ENCODE data around the gene ARVCF. TPM values are rescaled to one million over a fixed set of nuclear protein-coding genes. Genes with fewer than 3 reads are reported as not detected.

Gene ARVCF
- total RNA-seq, 3 donors from 2014 or later = 11.2 to 15.3 (median 15.1) TPM

DNA sequence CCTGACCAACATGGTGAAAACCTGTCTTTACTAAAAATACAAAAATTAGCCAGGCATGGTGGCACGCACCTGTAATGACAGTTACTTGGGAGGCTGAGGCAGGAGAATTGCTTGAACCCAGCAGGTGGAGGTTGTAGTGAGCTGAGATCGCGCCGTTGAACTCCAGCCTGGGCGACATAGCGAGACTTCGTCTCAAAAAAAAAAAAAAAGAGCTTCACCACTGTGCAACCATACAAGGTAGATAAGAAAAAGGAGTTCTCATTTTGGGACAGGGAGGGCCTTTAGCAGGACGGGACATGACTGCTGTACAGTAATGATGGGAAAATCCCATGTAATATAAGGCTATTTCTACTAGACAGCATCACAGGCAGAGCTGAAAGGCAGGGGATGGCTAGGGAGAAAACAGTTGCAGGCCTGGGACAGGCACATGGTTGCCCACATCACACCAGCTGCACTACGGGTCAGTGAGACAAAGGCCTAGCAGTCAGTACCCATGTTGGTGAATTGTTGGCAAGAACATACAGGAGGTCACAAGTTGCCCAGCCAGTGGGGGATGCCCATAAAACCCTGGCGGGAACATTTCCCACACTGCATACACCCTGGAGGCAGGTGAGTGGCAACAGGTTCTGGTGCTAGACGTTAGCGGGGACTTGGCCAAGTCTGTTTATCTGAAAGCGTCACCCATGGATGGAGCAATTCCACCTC, 9.7 kb upstream of the ARVCF start:
- ATAC-seq = no peak
- intact Hi-C loops (cut with DNase I, micrococcal nuclease) = no loop called here
- Histone ChIP-seq H3K36me3 (ENCODE audit: low read depth) (no peaks in the 10 kb centered on the region), H3K9me3 (no peaks in the 10 kb centered on the region), H3K4me1 (ENCODE audit: low read depth) (peaks cover 10% of the 10 kb centered on the region), H3K4me3 (no peak overlapping the region)
- peak in 1 of 3 donors; percentile 3 for DNase-seq
- TF ChIP-seq, protein P1, sequence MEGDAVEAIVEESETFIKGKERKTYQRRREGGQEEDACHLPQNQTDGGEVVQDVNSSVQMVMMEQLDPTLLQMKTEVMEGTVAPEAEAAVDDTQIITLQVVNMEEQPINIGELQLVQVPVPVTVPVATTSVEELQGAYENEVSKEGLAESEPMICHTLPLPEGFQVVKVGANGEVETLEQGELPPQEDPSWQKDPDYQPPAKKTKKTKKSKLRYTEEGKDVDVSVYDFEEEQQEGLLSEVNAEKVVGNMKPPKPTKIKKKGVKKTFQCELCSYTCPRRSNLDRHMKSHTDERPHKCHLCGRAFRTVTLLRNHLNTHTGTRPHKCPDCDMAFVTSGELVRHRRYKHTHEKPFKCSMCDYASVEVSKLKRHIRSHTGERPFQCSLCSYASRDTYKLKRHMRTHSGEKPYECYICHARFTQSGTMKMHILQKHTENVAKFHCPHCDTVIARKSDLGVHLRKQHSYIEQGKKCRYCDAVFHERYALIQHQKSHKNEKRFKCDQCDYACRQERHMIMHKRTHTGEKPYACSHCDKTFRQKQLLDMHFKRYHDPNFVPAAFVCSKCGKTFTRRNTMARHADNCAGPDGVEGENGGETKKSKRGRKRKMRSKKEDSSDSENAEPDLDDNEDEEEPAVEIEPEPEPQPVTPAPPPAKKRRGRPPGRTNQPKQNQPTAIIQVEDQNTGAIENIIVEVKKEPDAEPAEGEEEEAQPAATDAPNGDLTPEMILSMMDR (IDR thresholded peaks at IDR 0.05) = no peak

GRCh38 chr22:20025401-20026203, 9.0 kb upstream of the ARVCF start:
- Histone ChIP-seq H3K9me3 (no peaks in the 10 kb centered on the region), H3K4me1 (ENCODE audit: low read depth) (peaks cover 10% of the 10 kb centered on the region), H3K36me3 (ENCODE audit: low read depth) (no peaks in the 10 kb centered on the region), H3K4me3 (no peak overlapping the region)
- peak in 1 of 3 donors; percentile 39 for DNase-seq
- intact Hi-C loops (cut with DNase I, micrococcal nuclease) = no loop called here
- TF ChIP-seq, protein P1 (IDR thresholded peaks at IDR 0.05) = no peak
- no peak for ATAC-seq

DNA sequence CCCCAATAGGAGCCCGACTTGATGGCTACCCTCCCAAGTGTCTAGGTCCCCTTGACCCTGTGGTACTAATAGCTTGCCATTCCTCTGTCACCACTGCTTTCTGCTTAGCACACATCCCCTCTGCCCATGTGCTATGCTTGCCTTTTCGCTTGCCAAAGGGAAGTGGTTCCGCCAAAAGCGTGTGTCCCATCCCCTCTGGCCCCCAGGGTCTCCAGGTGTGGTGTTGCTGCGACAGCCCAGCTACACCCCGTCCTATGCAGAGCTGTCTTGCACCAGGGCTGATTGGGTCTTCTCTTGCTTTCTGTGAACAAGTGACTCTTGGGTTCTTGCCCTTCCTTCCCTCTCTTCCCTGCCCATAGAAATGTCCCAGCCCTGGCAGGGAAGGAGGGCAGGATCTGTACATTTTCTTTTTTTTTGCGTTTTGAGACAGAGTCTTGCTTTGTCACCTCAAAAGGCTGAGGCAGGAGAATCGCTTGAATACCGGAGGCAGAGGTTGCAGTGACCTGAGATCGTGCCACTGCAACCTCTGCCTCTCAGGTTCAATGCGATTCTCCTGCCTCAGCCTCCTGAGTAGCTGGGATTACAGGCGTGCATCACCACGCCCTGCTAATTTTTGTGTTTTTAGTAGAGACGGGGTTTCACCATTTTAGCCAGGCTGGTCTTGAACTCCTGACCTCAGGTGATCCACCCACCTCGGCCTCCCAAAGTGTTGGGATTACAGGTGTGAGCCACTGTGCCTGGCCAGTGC, 8.2 kb upstream of the ARVCF start:
- Histone ChIP-seq H3K4me1 (ENCODE audit: low read depth) (peaks cover 10% of the 10 kb centered on the region), H3K4me3 (no peak overlapping the region), H3K9me3 (no peaks in the 10 kb centered on the region), H3K36me3 (ENCODE audit: low read depth) (no peaks in the 10 kb centered on the region)
- TF ChIP-seq, protein P1 (IDR thresholded peaks at IDR 0.05) = no peak
- DNase-seq (peak in 1 of 3 donors; percentile 12), ATAC-seq (no peak)
- intact Hi-C loops (cut with DNase I, micrococcal nuclease) = no loop called here

GRCh38 chr22:20024225-20024624, 7.6 kb upstream of the ARVCF start:
- intact Hi-C loops (cut with DNase I, micrococcal nuclease) = no loop called here
- H3K4me3 ChIP-seq = no peak overlapping the region
- no peaks in the 10 kb centered on the region for H3K9me3 ChIP-seq
- H3K36me3 ChIP-seq (ENCODE audit: low read depth) = no peaks in the 10 kb centered on the region
- H3K4me1 ChIP-seq (ENCODE audit: low read depth) = peaks cover 10% of the 10 kb centered on the region
- ATAC-seq (no peak), DNase-seq (peak in 1 of 3 donors; percentile 43)
- TF ChIP-seq, protein P1 (IDR thresholded peaks at IDR 0.05) = no peak

DNA sequence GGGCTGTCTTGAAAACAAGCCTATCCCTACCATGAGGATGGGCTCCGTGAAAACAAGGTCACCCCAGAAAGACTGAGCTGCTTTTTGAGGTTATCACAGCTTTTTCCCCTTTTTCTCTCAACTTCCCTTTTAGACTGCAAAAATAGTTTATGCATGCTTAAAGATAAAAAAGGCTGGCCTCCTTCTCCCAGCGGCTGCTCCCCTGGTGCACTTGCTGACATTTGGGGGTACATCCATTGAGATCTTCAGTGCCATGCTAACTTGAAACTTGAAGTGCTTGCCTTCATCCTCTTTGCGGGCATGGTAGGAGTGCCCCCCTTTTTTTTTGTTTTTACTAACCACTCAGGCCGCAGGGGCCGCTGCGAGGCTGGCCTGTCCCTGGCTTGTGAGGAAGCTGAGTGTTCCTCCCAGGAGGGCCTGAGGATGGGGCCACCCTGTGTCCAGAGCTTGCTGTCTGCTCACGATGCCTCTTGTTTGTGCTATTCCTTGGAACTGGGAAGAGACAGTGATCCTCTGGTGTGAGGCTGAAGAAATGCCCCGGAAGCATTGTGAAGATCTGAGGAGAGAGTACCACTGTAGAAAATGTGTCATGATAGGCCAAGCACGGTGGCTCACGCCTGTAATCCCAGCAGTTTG, 6.5 kb upstream of the ARVCF start:
- TF ChIP-seq, protein P1 (IDR thresholded peaks at IDR 0.05) = no peak
- no peaks in the 10 kb centered on the region for H3K9me3 ChIP-seq
- peaks cover 10% of the 10 kb centered on the region for H3K4me1 ChIP-seq (ENCODE audit: low read depth)
- H3K36me3 ChIP-seq (ENCODE audit: low read depth) = no peaks in the 10 kb centered on the region
- ATAC-seq = no peak
- peak in 1 of 3 donors; percentile 15 for DNase-seq
- no peak overlapping the region for H3K4me3 ChIP-seq
- intact Hi-C loops (cut with DNase I, micrococcal nuclease) = no loop called here
